Neuronal stem cell (in vitro differentiated cells): ENCODE results near the gene NOP16.

Experiments
- DNase-seq: peaks from one replicate; pipeline ENCODE4 v3.0.0-alpha.2; 2013; ENCODE audit warnings: low spot score
- H2AFZ ChIP-seq: one replicate; pipeline ENCODE4 v1.6.1; 2013; ENCODE audit warnings: mild to moderate bottlenecking, low read length, inconsistent platforms
- H2AK5ac ChIP-seq: 2 replicates; pipeline ENCODE4 v1.6.1; 2013; ENCODE audit warnings: low read depth, mild to moderate bottlenecking, inconsistent platforms, low read length, moderate library complexity, mixed read lengths
- H2BK120ac ChIP-seq: 2 replicates; pipeline ENCODE4 v1.6.1; 2013; ENCODE audit warnings: low read depth, mild to moderate bottlenecking, inconsistent platforms, low read length, moderate library complexity, mixed read lengths
- H2BK12ac ChIP-seq: one replicate; pipeline ENCODE4 v1.6.1; 2013; ENCODE audit warnings: low read length, inconsistent platforms
- H2BK15ac ChIP-seq: 2 replicates; pipeline ENCODE4 v1.6.1; 2013; ENCODE audit warnings: mild to moderate bottlenecking, low read length, inconsistent platforms, mixed read lengths
- H2BK5ac ChIP-seq: one replicate; pipeline ENCODE4 v1.6.1; 2013; ENCODE audit warnings: inconsistent platforms, mild to moderate bottlenecking, low read length, moderate library complexity
- H3K14ac ChIP-seq: one replicate; pipeline ENCODE4 v1.6.1; 2013; ENCODE audit warnings: low read length, inconsistent platforms
- H3K18ac ChIP-seq: 2 replicates; pipeline ENCODE4 v1.6.1; 2013; ENCODE audit warnings: low read length, inconsistent platforms
- H3K23ac ChIP-seq: 2 replicates; pipeline ENCODE4 v1.6.1; 2013; ENCODE audit warnings: low read depth, mild to moderate bottlenecking, mixed read lengths, low read length, inconsistent platforms; ENCODE audit not compliant: poor library complexity
- H3K27ac ChIP-seq: replicated peaks from 3 replicates; pipeline ENCODE4 v1.5.1; 2013; ENCODE audit warnings: low read length, inconsistent platforms
- H3K27me3 ChIP-seq, 3 experiments: 2 replicates each; pipeline ENCODE4 v1.6.1; 2013; ENCODE audit warnings: low read length in 3 of 3, mild to moderate bottlenecking in 2 of 3, inconsistent platforms in 1 of 3, low read depth in 1 of 3, mixed read lengths in 1 of 3, moderate library complexity in 1 of 3; ENCODE audit not compliant: control insufficient read depth in 3 of 3, insufficient read depth in 3 of 3
- H3K36me3 ChIP-seq, 2 donors: replicated peaks in 1 of 2; 2 replicates each; pipeline ENCODE4 v1.6.1; 2013; ENCODE audit warnings: low read length in 2 of 2; ENCODE audit not compliant: control insufficient read depth in 2 of 2, insufficient read depth in 2 of 2
- H3K4ac ChIP-seq: 2 replicates; pipeline ENCODE4 v1.6.1; 2013; ENCODE audit warnings: inconsistent platforms, mild to moderate bottlenecking, low read length, moderate library complexity
- H3K4me1 ChIP-seq, 2 donors: 1 replicate in 1 of 2; 2 replicates in 1 of 2; pipeline ENCODE4 v1.6.1; 2013; ENCODE audit warnings: low read length in 2 of 2, low read depth in 1 of 2; ENCODE audit not compliant: control insufficient read depth in 2 of 2, insufficient read depth in 1 of 2
- H3K4me2 ChIP-seq: one replicate; pipeline ENCODE4 v1.6.1; 2013; ENCODE audit warnings: mild to moderate bottlenecking, low read length, inconsistent platforms; ENCODE audit not compliant: insufficient read depth, poor library complexity, severe bottlenecking
- H3K4me3 ChIP-seq, 2 donors: 2 replicates each; pipeline ENCODE4 v1.5.1; 2013; ENCODE audit warnings: low read length in 2 of 2, mild to moderate bottlenecking in 2 of 2, inconsistent platforms in 1 of 2, moderate library complexity in 1 of 2
- H3K79me1 ChIP-seq: one replicate; pipeline ENCODE4 v1.6.1; 2013; ENCODE audit warnings: low read depth, mild to moderate bottlenecking, inconsistent platforms, low read length, moderate library complexity
- H3K9ac ChIP-seq: one replicate; pipeline ENCODE4 v1.6.1; 2013; ENCODE audit warnings: mild to moderate bottlenecking, low read depth, low read length, inconsistent platforms; ENCODE audit not compliant: poor library complexity
- H3K9me3 ChIP-seq, 2 donors: replicated peaks in 1 of 2; 2 replicates each; pipeline versions ENCODE3 to v1.6.1; 2013; ENCODE audit warnings: low read length in 2 of 2, mild to moderate bottlenecking in 2 of 2, inconsistent platforms in 1 of 2, low read depth in 1 of 2, mixed read lengths in 1 of 2, moderate library complexity in 1 of 2; ENCODE audit not compliant: control insufficient read depth in 2 of 2, insufficient read depth in 1 of 2
- H4K8ac ChIP-seq: one replicate; pipeline ENCODE4 v1.6.1; 2013; ENCODE audit warnings: low read depth, mild to moderate bottlenecking, inconsistent platforms, low read length, moderate library complexity
- H4K91ac ChIP-seq: one replicate; pipeline ENCODE4 v1.6.1; 2013; ENCODE audit warnings: low read length, low read depth, mild to moderate bottlenecking, inconsistent platforms; ENCODE audit not compliant: poor library complexity
- WGBS, 2 donors: extraction: QIAGEN DNeasy Blood & Tissue Kit; methylation state at CpG; one replicate each; pipeline ENCODE4 v1.1.7; 2013; ENCODE audit warnings: missing lambda C conversion rate in 2 of 2, mixed read lengths in 1 of 2; ENCODE audit not compliant: insufficient read length in 2 of 2, insufficient replicate concordance in 1 of 2; ENCODE audit errors: extremely low coverage in 2 of 2; 5-methylcytosine and 5-hydroxymethylcytosine counted together

The NOP16 gene

DNA sequence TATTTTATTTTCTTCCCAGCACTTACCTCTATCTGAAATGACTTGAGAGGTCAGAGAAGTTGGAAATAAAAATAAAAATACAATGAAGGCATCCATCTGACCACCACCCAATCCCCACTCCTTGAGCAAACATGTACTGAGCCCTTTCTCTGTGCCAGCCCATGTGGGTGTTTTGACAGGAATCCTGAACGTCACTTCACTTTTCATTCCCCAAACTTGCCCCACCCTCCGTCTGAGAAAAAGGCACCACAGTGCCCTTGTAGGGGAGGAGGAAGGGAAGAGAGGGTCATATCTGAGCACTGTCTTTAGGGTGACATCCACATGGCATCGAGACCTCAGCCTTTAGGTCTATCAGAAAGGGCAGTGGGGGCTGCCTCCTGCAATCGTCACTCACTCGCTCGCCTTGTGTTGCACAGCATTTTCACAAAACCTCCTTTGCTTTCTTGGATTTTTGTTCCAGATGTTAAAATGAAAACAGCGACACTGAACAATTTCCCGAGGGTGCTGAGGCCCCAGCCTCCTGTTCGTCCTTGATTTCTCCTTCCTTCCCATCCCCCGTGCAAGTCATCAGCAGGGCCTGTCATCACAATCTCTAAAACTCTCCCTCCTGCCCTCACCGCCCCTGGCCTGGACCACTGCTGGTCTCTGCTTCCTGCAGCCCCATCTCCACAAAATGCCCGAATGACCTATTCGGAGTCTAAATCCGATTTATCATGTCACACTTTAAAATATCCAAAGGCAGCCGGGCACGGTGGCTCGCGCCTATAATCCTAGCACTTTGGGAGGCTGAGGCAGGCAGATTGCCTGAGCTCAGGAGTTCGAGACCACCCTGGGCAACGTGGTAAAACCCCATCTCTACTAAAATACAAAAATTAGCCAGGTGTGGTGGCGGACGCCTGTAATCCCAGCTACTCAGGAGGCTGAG lies 13.1 kb upstream of the NOP16 start:
- H2AFZ ChIP-seq, result no peak overlapping the region
- H2BK12ac ChIP-seq, result no peak overlapping the region
- no CpG with 5 or more reads among the region's 22 CpGs for WGBS, 2 donors
- H3K23ac ChIP-seq, result no peak overlapping the region
- no peaks in the 10 kb centered on the region for H3K9me3 ChIP-seq
- no peak overlapping the region for H2BK15ac ChIP-seq
- H4K8ac ChIP-seq, result no peak overlapping the region
- no peak overlapping the region for H2BK5ac ChIP-seq
- H2AK5ac ChIP-seq, result no peak overlapping the region
- H3K18ac ChIP-seq, result no peak overlapping the region
- DNase-seq, result no peak
- H3K36me3 ChIP-seq, result peaks cover 2 to 7% of the 10 kb centered on the region in 2 donors
- H3K4ac ChIP-seq, result no peak overlapping the region
- H3K27ac ChIP-seq, result no peak overlapping the region
- H3K4me3 ChIP-seq, result no peak overlapping the region
- no peaks in the 10 kb centered on the region for H3K27me3 ChIP-seq
- H3K79me1 ChIP-seq, result peaks cover 2% of the 10 kb centered on the region
- H4K91ac ChIP-seq, result no peak overlapping the region
- peaks cover 0 to 2% of the 10 kb centered on the region in 2 donors for H3K4me1 ChIP-seq
- no peak overlapping the region for H2BK120ac ChIP-seq
- no peak overlapping the region for H3K14ac ChIP-seq
- no peak overlapping the region for H3K9ac ChIP-seq
- H3K4me2 ChIP-seq, result no peak overlapping the region

DNA sequence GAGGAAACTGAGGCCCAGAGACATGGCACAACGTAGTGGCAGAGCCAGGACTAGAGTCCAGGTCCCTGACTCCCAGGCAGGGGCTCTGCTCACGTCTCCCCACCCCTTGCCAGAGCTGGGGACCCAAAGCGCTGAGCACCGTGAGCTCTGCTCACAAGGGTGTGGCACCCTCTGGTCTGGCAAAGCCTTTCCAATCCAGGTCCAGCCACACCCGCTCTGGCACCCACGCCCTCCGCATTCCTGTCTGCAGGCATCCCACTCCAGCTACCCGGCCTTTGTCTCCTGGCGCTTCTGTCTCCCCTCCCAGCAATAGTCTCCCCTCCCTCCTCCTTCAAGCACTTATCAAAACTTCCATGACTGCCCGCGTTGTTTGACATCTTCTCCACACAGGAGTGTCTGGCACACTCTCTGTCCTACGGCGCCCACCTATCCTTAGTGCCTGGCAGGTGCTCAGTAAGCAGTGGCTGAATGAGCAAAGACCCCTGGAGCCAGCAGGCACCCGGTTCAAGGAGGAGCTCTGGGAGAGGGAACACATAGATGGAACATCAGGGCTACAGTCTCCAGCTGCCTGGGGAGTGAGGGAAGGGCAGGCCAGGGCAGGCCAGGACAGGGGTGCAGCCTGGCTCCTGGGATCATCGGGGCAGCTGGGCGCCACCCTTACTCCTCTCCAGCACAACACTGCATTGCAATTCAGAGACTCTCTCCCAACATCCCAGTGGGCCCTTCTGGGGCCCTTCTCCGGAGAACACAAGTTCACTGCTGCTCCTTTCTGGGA lies 12.2 kb upstream of the NOP16 start:
- Histone ChIP-seq H3K27ac (no peak overlapping the region), H2BK15ac (no peak overlapping the region), H3K36me3 (peaks cover 2% of the 10 kb centered on the region in 2 donors), H2BK120ac (no peak overlapping the region), H2AK5ac (peak overlapping the region; percentile 13), H3K27me3 (no peaks in the 10 kb centered on the region), H4K91ac (no peak overlapping the region), H4K8ac (no peak overlapping the region), H3K4ac (no peak overlapping the region), H2BK12ac (no peak overlapping the region), H3K14ac (no peak overlapping the region), H3K18ac (no peak overlapping the region), H3K4me3 (no peak overlapping the region), H3K23ac (no peak overlapping the region), H2BK5ac (no peak overlapping the region), H3K9ac (no peak overlapping the region), H3K4me1 (peaks cover 0 to under 1% of the 10 kb centered on the region in 2 donors), H3K9me3 (no peaks in the 10 kb centered on the region), H3K79me1 (peaks cover 2% of the 10 kb centered on the region), H3K4me2 (no peak overlapping the region), H2AFZ (no peak overlapping the region)
- DNase-seq, result no peak
- no CpG with 5 or more reads among the region's 17 CpGs for WGBS, 2 donors

DNA sequence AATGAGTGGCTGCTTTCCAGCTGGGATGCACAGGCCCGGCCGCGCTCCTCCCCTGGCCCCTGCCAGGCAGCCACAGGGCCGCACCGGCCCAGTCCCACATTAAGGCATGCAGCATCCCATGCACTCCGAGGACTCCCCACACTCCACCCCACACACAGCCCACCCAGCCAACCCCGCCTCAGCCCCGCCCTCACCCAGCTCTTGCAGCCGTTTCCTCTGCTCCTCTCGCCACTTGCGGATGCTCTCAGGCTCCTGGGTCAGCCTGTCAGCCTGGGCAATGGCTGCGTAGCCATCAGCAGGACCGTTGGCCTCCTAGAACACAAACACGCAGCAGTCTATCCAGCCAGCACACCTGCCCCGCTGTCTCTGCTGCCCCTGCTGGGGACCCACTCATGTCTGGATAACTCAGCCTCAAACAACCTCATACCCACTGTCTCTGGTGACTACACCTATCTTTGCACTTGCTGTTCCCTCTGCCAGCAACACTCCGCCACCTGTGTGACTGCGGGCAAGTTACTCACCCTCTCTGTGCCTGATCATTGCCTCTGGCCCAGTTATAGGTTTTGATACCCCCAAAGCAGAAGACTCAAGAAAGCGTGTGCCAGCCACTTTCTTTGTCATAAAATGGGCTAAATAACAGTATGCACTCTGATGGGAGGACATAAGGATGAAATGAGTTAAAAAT lies 9.5 kb upstream of the NOP16 start:
- Histone ChIP-seq H3K4ac (no peak overlapping the region), H4K91ac (no peak overlapping the region), H3K9ac (no peak overlapping the region), H3K4me2 (no peak overlapping the region), H3K27ac (no peak overlapping the region), H3K4me3 (no peak overlapping the region), H2AFZ (no peak overlapping the region), H2BK15ac (no peak overlapping the region), H3K23ac (no peak overlapping the region), H3K9me3 (no peaks in the 10 kb centered on the region), H3K4me1 (no peaks in the 10 kb centered on the region), H3K14ac (no peak overlapping the region), H2BK12ac (no peak overlapping the region), H2BK120ac (no peak overlapping the region), H3K36me3 (peaks cover 6 to 7% of the 10 kb centered on the region in 2 donors), H3K79me1 (peaks cover 5% of the 10 kb centered on the region), H4K8ac (no peak overlapping the region), H2BK5ac (no peak overlapping the region), H3K18ac (no peak overlapping the region), H2AK5ac (no peak overlapping the region), H3K27me3 (no peaks in the 10 kb centered on the region)
- no CpG with 5 or more reads among the region's 18 CpGs for WGBS, 2 donors
- DNase-seq, result no peak
